Brain microvascular endothelial cell (primary cell): Measurements from ENCODE around the gene MEIS3.

Source experiments
- DNase-seq: peaks from one replicate; pipeline ENCODE4 v3.0.0-alpha.2; 2020
- H3K27ac ChIP-seq: fragments of 250-450 bp; sonication (Bioruptor Pico); 2 replicates; pipeline ENCODE4 v1.5.1; 2020; ENCODE audit warnings: mild to moderate bottlenecking, moderate library complexity
- H3K27me3 ChIP-seq: fragments of 250-450 bp; sonication (Bioruptor Pico); replicated peaks from 2 replicates; pipeline ENCODE4 v1.5.1; 2020; ENCODE audit warnings: mild to moderate bottlenecking
- H3K36me3 ChIP-seq: fragments of 250-450 bp; sonication (Bioruptor Pico); replicated peaks from 2 replicates; pipeline ENCODE4 v1.5.1; 2020; ENCODE audit warnings: mild to moderate bottlenecking
- H3K4me3 ChIP-seq: 2 replicates; pipeline ENCODE4 v1.5.1; 2011; ENCODE audit warnings: low read depth, mild to moderate bottlenecking, control low read depth, low read length, moderate library complexity
- in situ Hi-C: cut with HindIII; loops from 2 replicates; pipeline ENCODE4 v1.10.0; 2017; ENCODE audit warnings: low sequenced_read_pairs, low pct_ligation_motif_present
- TF ChIP-seq, protein P1 (sequence below): IDR thresholded peaks from 2 replicates; pipeline ENCODE4 v1.5.1; 2011; ENCODE audit warnings: low read depth, mild to moderate bottlenecking, moderate library complexity, low read length, control low read depth, inconsistent platforms; ENCODE audit errors: missing control alignments

MEIS3 gene

GRCh38 chr19:47459477-47459876 lies 40.1 kb upstream of the MEIS3 start:
- peaks cover 45% of the 10 kb centered on the region for H3K27me3 ChIP-seq
- TF ChIP-seq, protein P1, sequence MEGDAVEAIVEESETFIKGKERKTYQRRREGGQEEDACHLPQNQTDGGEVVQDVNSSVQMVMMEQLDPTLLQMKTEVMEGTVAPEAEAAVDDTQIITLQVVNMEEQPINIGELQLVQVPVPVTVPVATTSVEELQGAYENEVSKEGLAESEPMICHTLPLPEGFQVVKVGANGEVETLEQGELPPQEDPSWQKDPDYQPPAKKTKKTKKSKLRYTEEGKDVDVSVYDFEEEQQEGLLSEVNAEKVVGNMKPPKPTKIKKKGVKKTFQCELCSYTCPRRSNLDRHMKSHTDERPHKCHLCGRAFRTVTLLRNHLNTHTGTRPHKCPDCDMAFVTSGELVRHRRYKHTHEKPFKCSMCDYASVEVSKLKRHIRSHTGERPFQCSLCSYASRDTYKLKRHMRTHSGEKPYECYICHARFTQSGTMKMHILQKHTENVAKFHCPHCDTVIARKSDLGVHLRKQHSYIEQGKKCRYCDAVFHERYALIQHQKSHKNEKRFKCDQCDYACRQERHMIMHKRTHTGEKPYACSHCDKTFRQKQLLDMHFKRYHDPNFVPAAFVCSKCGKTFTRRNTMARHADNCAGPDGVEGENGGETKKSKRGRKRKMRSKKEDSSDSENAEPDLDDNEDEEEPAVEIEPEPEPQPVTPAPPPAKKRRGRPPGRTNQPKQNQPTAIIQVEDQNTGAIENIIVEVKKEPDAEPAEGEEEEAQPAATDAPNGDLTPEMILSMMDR, result no peak
- H3K27ac ChIP-seq, result no peak overlapping the region
- H3K36me3 ChIP-seq, result no peaks in the 10 kb centered on the region
- in situ Hi-C loops, result no loop called here
- DNase-seq, result no peak
- no peak overlapping the region for H3K4me3 ChIP-seq

DNA sequence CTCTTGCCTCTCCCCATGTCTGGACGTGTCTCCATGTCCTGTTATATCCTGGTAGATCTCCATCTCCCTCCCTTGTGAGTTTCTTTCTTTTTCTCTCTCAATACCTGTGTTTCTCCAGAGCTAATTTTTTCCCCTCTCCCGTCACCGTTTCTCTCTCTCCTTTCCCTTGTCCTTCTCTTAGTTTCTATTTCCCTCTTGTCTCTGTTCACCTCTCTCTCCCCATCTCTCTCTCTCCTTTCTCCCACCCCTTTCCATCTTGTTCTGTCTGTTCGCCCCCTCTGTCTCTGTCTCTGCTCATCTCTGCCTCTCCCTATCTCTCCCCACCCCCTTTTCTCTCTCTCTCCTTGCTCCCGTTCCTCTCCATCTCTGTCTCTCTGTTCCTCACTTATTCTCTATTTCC lies 39.3 kb upstream of the MEIS3 start:
- in situ Hi-C loops, result no loop called here
- Histone ChIP-seq H3K27ac (no peak overlapping the region), H3K4me3 (no peak overlapping the region), H3K36me3 (no peaks in the 10 kb centered on the region), H3K27me3 (peaks cover 45% of the 10 kb centered on the region)
- no peak for DNase-seq
- TF ChIP-seq, protein P1, result no peak

DNA sequence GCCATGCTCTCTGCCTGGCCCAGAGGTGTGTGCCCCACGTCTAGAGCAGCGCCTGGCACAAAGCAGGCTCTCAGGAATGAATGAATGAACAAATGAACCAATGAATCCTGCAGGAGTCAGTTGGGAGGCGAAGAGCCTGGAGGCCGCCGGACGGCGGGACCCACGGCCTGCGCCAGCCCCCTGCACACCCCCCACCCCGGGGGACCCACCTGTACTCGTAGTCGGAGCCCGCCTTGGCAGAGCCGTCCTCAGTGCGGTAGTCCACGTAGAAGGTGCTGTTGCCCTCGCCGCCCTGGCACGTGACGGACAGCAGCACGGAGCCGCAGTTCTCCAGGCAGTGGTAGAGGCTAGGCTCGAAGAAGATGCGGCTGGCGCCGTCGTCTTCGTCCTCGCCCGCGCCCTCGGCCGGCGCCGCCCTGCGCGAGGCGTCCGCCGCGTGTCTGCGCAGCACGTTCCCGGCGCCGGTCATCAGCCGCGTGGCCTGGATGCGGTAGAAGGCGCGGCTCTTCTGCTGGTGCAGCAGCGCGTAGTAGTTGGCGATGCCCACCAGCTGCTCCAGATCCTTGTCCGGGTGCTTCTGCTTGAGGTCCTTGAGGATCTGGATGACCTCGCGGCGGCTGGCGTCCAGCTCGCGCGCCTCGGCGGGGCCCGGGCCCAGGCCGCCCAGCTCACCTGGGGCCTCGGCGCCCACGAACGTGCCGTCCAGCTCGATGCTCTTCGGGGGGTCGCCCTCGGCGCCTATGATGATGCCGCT lies 37.6 kb upstream of the MEIS3 start:
- peaks cover 50% of the 10 kb centered on the region for H3K27me3 ChIP-seq
- TF ChIP-seq, protein P1, result no peak
- H3K27ac ChIP-seq, result no peak overlapping the region
- H3K4me3 ChIP-seq, result no peak overlapping the region
- DNase-seq, result no peak
- in situ Hi-C loops, result no loop called here
- H3K36me3 ChIP-seq, result no peaks in the 10 kb centered on the region

GRCh38 chr19:47450478-47450877 lies 31.2 kb upstream of the MEIS3 start:
- H3K36me3 ChIP-seq, result no peaks in the 10 kb centered on the region
- H3K27me3 ChIP-seq, result peaks cover 37% of the 10 kb centered on the region
- H3K27ac ChIP-seq, result no peak overlapping the region
- in situ Hi-C loops, result no loop called here
- no peak for DNase-seq
- no peak overlapping the region for H3K4me3 ChIP-seq
- TF ChIP-seq, protein P1, result no peak

DNA sequence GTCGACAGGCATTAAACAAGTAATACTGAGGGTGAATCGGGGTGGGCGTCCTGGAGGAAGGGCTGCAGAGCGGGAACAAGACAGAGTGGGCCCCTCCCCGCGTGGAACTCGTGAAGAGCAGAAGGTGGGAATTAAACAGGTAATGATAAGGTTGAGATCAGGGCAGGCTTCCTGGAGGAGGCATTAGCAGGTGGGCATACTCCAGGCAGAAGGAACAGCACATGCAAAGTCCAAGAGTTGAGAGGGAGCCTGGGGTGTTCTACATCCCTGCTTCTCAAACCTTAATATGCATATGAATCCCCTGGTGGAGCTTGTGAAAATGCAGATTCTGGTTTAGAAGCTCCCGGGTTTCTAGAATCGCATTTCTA lies 29.0 kb upstream of the MEIS3 start:
- Histone ChIP-seq H3K4me3 (no peak overlapping the region), H3K36me3 (no peaks in the 10 kb centered on the region), H3K27me3 (peaks cover 51% of the 10 kb centered on the region), H3K27ac (no peak overlapping the region)
- in situ Hi-C loops, result no loop called here
- DNase-seq, result no peak
- TF ChIP-seq, protein P1, result no peak
